H1 (cell line): ENCODE results near the gene RANBP6. TPM values are rescaled to one million over a fixed set of nuclear protein-coding genes. Genes with fewer than 3 reads are reported as not detected.

ENCODE experiments used
- CHD1 ChIP-seq: IDR thresholded peaks from 2 replicates; pipeline ENCODE4 v1.6.1; 2012; ENCODE audit warnings: low read depth, low read length, improper control_type of control experiment
- polyA plus RNA-seq, 7 experiments: library from polyadenylated mRNA; depleted of rRNA in 3 of 7; stranded (reverse) in 5 of 7; unstranded in 2 of 7; fragments of >200 nt in 5 of 7; fragments of 200-250 nt in 2 of 7; gene quantifications; 1 replicate in 5 of 7; 2 replicates in 1 of 7; 4 replicates in 1 of 7; pipeline versions ENCODE4 v1.2.1 to v1.2.3, GENCODE V29; 2011 to 2013; ENCODE audit warnings: missing spikeins in 2 of 7, mixed read lengths in 2 of 7
- total RNA-seq: library from RNA; stranded (reverse); fragmentation: NEBNext Ultra II Directional; extraction: Animal tissue kit (Norgen Biotek cat#: 25700); gene quantifications from 2 replicates; pipeline ENCODE4 v1.2.1, GENCODE V29; 2021

The RANBP6 gene
- total and polyA plus RNA-seq, 2 of the 8 experiments (the other 6 are each of a cell fraction or from before 2014, with no cell fraction given), result 5.7 to 18.8 TPM

DNA sequence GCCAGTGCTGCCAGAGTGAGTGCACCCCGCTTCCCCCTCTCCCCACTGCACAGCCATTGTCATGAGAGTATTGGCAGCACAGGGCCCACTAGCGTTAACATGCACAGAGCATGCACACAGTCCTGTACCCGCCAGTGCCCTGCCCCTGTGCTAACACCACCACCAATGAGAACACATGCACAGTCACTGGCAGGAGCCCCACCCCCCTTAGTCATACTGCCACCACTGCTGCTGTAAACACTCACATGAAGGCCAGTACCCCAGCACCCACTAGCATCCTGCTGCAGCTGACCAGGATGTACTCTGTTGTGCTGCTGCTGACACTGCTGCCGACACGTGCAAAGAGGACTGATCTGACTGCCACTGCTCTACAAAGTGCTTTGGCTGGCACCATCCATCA is 19.5 kb upstream of the RANBP6 start (continued):
- no peak for TF ChIP-seq CHD1
